ENCODE results near the gene REEP6. TPM values are rescaled to one million over a fixed set of nuclear protein-coding genes. Genes with fewer than 3 reads are reported as not detected.

Gene REEP6
- total and polyA plus RNA-seq, 2 of the 4 experiments (the other 2 are of a cell fraction): 1.3 to 2.2 TPM

DNA sequence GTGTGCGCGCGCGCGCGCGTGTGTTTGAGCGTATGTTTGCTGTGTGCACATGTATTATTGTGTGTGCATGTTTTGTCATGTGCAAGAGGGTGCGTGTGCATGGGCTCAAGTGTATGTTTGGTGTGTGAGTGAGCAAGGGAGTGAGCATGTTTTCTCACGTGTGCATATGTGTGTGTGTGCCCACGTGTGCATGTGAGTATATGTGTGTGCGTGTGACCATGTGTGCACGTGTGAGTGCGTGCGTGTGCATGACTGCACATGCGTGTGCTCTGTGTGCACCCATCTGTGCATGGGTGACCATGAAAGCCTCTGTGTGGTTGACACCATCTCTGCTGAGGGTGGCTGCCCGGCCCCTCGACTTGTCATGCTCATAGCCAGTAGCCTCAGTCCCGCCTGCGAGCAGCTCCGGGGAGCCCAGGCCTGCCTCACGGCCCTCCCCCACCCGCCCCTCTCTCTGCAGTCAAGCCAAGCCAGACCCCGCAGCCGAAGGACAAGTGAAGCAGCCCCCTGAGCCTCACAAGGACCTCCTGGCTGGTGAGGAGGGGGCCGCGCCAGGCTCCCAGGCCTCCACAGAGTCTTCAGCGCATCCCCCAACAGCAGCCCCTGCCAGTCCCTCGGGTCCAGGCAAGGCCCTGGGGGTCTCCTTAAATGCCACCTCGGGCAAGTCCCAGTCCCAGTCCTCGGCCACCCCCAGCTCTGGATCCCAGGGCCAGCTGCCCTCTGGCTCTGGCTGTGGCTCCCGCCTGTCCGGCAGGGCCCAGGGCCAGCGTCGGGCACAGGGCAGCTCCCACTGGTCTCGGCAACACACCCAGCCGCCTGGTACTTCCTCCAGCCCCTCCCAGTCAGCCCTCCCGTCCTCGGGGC, 6.0 kb downstream of the REEP6 start:
- no peak overlapping the region for H3K4me2 ChIP-seq (ENCODE audit: low read depth, low read length)
- no peak overlapping the region for H3K18ac ChIP-seq (ENCODE audit: low read depth, low read length)
- DNase-seq (no peak), ATAC-seq (ENCODE audit: low read depth) (no peak)
- no peak overlapping the region for H3K27ac ChIP-seq (ENCODE audit: insufficient read depth, low read length)
- no peak overlapping the region for H4K91ac ChIP-seq (ENCODE audit: insufficient read depth, low read depth, low read length)
- H3K14ac ChIP-seq (replicated peaks; ENCODE audit: low read depth, low read length): no peak overlapping the region
- H2BK20ac ChIP-seq (ENCODE audit: low read depth, low read length): no peak overlapping the region
- H2BK5ac ChIP-seq (ENCODE audit: low read depth, low read length, poor library complexity, severe bottlenecking): no peak overlapping the region
- in situ Hi-C loops (cut with MboI; ENCODE audit: low sequenced_read_pairs): no loop called here
- H3K23ac ChIP-seq (ENCODE audit: low read depth, low read length): no peak overlapping the region
- H3K4me1 ChIP-seq (ENCODE audit: control insufficient read depth, insufficient read depth, low read length): no peaks in the 10 kb centered on the region
- no peaks in the 10 kb centered on the region for H3K9me3 ChIP-seq (ENCODE audit: control insufficient read depth, insufficient read depth, low read length)
- H3K56ac ChIP-seq (ENCODE audit: extremely low read depth, insufficient read depth, low read length): no peak overlapping the region
- no peak for TF ChIP-seq RFX5 (IDR thresholded peaks at IDR 0.05; ENCODE audit: low read depth, low read length)
- dilution Hi-C loops (cut with HindIII; ENCODE audit: low sequenced_read_pairs, unreplicated experiment): no loop called here
- no peak overlapping the region for H2BK15ac ChIP-seq (ENCODE audit: low read depth, low read length)
- POLR2A ChIA-PET (ENCODE audit: unreplicated experiment): no interaction called here
- no peak overlapping the region for H4K5ac ChIP-seq (ENCODE audit: low read depth, low read length)
- H3K9ac ChIP-seq (ENCODE audit: low read depth, low read length): no peak overlapping the region
- H3K79me1 ChIP-seq (ENCODE audit: low read depth in 1 of 2, low read length in 2 of 2): no peaks in the 10 kb centered on the region
- H3K36me3 ChIP-seq (ENCODE audit: control insufficient read depth, insufficient read depth, low read length): no peaks in the 10 kb centered on the region
- H3K9me1 ChIP-seq (ENCODE audit: insufficient read depth, low read length): no peaks in the 10 kb centered on the region
- H4K8ac ChIP-seq (ENCODE audit: low read depth in 2 of 2, low read length in 2 of 2): no peak overlapping the region
- no peaks in the 10 kb centered on the region for H4K20me1 ChIP-seq (ENCODE audit: insufficient read depth, low read length)
- H3K4ac ChIP-seq (ENCODE audit: low read depth, low read length): no peak overlapping the region
- WGBS, 2 experiments (ENCODE audit: extremely low coverage in 2 of 2, insufficient read length in 1 of 2): 50% methylated on average over 20 of the region's 39 CpGs; no CpG with 5 or more reads in 1 of the 2 experiments
- H2AK5ac ChIP-seq (ENCODE audit: low read depth, low read length): no peak overlapping the region
- intact Hi-C loops (cut with micrococcal nuclease): no loop called here
- CTCF ChIA-PET: no interaction called here
- H2BK120ac ChIP-seq (ENCODE audit: low read depth, low read length): no peak overlapping the region
- H2AK9ac ChIP-seq (replicated peaks; ENCODE audit: low read depth, low read length, poor library complexity): no peak overlapping the region
- no peak overlapping the region for H3K4me3 ChIP-seq (ENCODE audit: insufficient read depth, low read depth, low read length)
- H3K27me3 ChIP-seq (ENCODE audit: control insufficient read depth, insufficient read depth, low read length): peaks cover 11% of the 10 kb centered on the region; the same call in 1 of the 2 replicates
- BruUV-seq (replicated peaks): no TSS peak
- H2AFZ ChIP-seq (replicated peaks; ENCODE audit: low read length, poor library complexity): peak overlapping the region; percentile 3
